A204.1 (cell line): ENCODE results near the gene CREB1.
A peak's percentile ranks its signal among the peaks of the same experiment; 100 is the strongest.

Experiments
- FAIRE-seq: peaks from 2 replicates; lab custom pipeline; 2012; peaks lifted over from hg19 to GRCh38; lab: Jason Lieb, UNC

Gene CREB1

GRCh38 chr2:207504513-207505170 is 25.1 kb upstream of the CREB1 start:
- no peak for FAIRE-seq

GRCh38 chr2:207505171-207505570 is 24.6 kb upstream of the CREB1 start:
- FAIRE-seq: no peak

GRCh38 chr2:207505728-207506127 is 24.0 kb upstream of the CREB1 start:
- no peak for FAIRE-seq

GRCh38 chr2:207506426-207506825 is 23.3 kb upstream of the CREB1 start:
- no peak for FAIRE-seq

GRCh38 chr2:207510148-207510547 is 19.6 kb upstream of the CREB1 start:
- no peak for FAIRE-seq

GRCh38 chr2:207511851-207512250 is 17.9 kb upstream of the CREB1 start:
- no peak for FAIRE-seq

GRCh38 chr2:207512356-207512755 is 17.4 kb upstream of the CREB1 start:
- no peak for FAIRE-seq

- no peak for FAIRE-seq
Measured at GRCh38 chr2:207513551-207514257, 16.1 kb upstream of the CREB1 start.

GRCh38 chr2:207514451-207514850 is 15.3 kb upstream of the CREB1 start:
- no peak for FAIRE-seq

GRCh38 chr2:207515671-207516070 is 14.1 kb upstream of the CREB1 start:
- FAIRE-seq: no peak

GRCh38 chr2:207516206-207516605 is 13.6 kb upstream of the CREB1 start:
- no peak for FAIRE-seq

GRCh38 chr2:207523005-207523404 is 6.8 kb upstream of the CREB1 start:
- no peak for FAIRE-seq

GRCh38 chr2:207525296-207525695 is 4.5 kb upstream of the CREB1 start:
- no peak for FAIRE-seq

GRCh38 chr2:207528980-207529329 is 807 bp upstream of the CREB1 start:
- FAIRE-seq: no peak

GRCh38 chr2:207530160-207531031 is 634 bp downstream of the CREB1 start:
- FAIRE-seq: no peak

GRCh38 chr2:207531032-207531952 is 1.5 kb downstream of the CREB1 start:
- no peak for FAIRE-seq

- FAIRE-seq: no peak
Measured at GRCh38 chr2:207532676-207533075, 2.9 kb downstream of the CREB1 start.

GRCh38 chr2:207533461-207534008 is 3.8 kb downstream of the CREB1 start:
- peak; percentile 27 for FAIRE-seq

GRCh38 chr2:207534417-207534816 is 4.7 kb downstream of the CREB1 start:
- no peak for FAIRE-seq

GRCh38 chr2:207539470-207539869 is 9.7 kb downstream of the CREB1 start:
- FAIRE-seq: no peak

GRCh38 chr2:207540431-207540830 is 10.7 kb downstream of the CREB1 start:
- FAIRE-seq: peak; percentile 56

GRCh38 chr2:207541933-207542332 is 12.2 kb downstream of the CREB1 start:
- FAIRE-seq: no peak
